Epithelial cell of proximal tubule (primary cell): ENCODE measurements around the gene PROCR. TPM values are rescaled to one million over a fixed set of nuclear protein-coding genes. Genes with fewer than 3 reads are reported as not detected.

Source experiments
- DNase-seq: peaks from one replicate; pipeline ENCODE4 v3.0.0-alpha.2; 2011; ENCODE audit warnings: low read depth
- H3K4me3 ChIP-seq: 2 replicates; pipeline ENCODE4 v1.5.1; 2011; ENCODE audit warnings: low read depth, mild to moderate bottlenecking, low read length
- CTCF ChIP-seq: conservative IDR thresholded peaks from 2 replicates; pipeline ENCODE4 v1.5.1; 2012; ENCODE audit warnings: low read depth, mild to moderate bottlenecking, low read length
- total RNA-seq: library from RNA; depleted of rRNA; stranded (reverse); fragments of >200 nt; gene quantifications from 2 replicates; pipeline ENCODE4 v1.2.3, GENCODE V29; 2015

The PROCR gene
- total RNA-seq, 1 donor from 2014 or later = 39.3 TPM

GRCh38 chr20:35223941-35224340 lies 52.1 kb downstream of the PROCR start:
- TF ChIP-seq CTCF = no peak
- no peak for DNase-seq
- no peak overlapping the region for H3K4me3 ChIP-seq

- no peak for DNase-seq
- no peak for TF ChIP-seq CTCF
- no peak overlapping the region for H3K4me3 ChIP-seq
Measured at GRCh38 chr20:35224536-35224935, 52.7 kb downstream of the PROCR start.

GRCh38 chr20:35225319-35226125 lies 53.6 kb downstream of the PROCR start:
- no peak overlapping the region for H3K4me3 ChIP-seq
- no peak for DNase-seq
- no peak for TF ChIP-seq CTCF

- DNase-seq = no peak
- H3K4me3 ChIP-seq = peak within 1 kb of the TSS; percentile 36
- TF ChIP-seq CTCF = no peak
Measured at GRCh38 chr20:35226126-35226883, 54.4 kb downstream of the PROCR start, which contains the start of gene MMP24. TSS of gene MMP24 (plus strand) at chr20:35226690. CDS start at chr20:35226739, 49 bp downstream.

Other genes with a start within 250 kb of the PROCR start
- 76.2 and 82.8 TPM in 2 replicates for gene GSS, start 216.3 kb upstream of the PROCR start, total RNA-seq
- gene MYH7B, start 216.2 kb upstream of the PROCR start, total RNA-seq = not detected in 2 replicates
- 58.6 and 82.2 TPM in 2 replicates for gene TRPC4AP, start 79.3 kb upstream of the PROCR start, total RNA-seq
- gene EDEM2, start 24.7 kb upstream of the PROCR start, total RNA-seq = 20.4 and 35.2 TPM in 2 replicates
- gene MMP24, start 54.6 kb downstream of the PROCR start, total RNA-seq = 8.2 and 12.2 TPM in 2 replicates
- 16.1 and 32.3 TPM in 2 replicates for gene MMP24OS, start 106.0 kb downstream of the PROCR start, total RNA-seq
- 315 and 480 TPM in 2 replicates for gene EIF6, start 112.7 kb downstream of the PROCR start, total RNA-seq
- 0.14 TPM in 1 of 2 replicates, not detected in the other for gene FAM83C, start 120.4 kb downstream of the PROCR start, total RNA-seq
- gene UQCC1, start 239.9 kb downstream of the PROCR start, total RNA-seq = 40.2 and 40.9 TPM in 2 replicates